Measurements from ENCODE around the gene P4HA2.

The P4HA2 gene

GRCh38 chr5:132264546-132265335, 37.1 kb upstream of the P4HA2 start:
- no peak for DNase-seq

- DNase-seq, result no peak
Measured at GRCh38 chr5:132263548-132264261, 36.1 kb upstream of the P4HA2 start.

DNA sequence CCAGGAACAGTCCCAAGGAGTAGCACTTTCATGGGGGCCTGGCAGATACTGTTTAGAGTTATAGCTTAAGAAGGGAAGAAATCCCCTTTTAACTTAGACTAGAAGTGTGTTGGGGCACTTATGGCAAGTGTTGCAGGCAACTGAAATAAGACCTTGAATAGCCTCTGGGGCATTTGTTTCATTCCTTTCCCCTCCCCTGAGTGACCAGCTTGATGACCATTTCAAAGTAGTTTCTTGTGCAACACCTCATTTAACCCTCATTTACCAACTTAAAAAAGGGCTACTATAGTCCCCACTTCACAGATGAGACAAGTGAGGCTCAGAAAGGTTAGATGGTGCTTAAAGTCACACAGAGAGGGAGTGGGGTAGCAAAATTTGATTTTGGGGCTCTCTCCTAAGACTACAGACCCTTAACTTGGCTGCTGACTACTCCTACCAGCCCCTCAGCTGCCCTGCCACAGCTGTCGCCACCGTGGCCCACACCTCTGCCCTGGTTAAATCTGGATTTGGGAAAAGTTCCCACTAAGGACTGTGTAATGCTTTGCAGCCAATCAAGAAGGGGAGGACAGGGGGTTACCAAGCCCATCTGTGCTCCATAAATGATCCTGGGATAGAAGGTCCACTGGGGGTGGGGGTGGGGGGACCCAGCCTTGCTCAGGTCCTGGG, 35.4 kb upstream of the P4HA2 start:
- DNase-seq, result no peak

- no peak for DNase-seq
Measured at GRCh38 chr5:132261881-132262845, 34.5 kb upstream of the P4HA2 start.

DNA sequence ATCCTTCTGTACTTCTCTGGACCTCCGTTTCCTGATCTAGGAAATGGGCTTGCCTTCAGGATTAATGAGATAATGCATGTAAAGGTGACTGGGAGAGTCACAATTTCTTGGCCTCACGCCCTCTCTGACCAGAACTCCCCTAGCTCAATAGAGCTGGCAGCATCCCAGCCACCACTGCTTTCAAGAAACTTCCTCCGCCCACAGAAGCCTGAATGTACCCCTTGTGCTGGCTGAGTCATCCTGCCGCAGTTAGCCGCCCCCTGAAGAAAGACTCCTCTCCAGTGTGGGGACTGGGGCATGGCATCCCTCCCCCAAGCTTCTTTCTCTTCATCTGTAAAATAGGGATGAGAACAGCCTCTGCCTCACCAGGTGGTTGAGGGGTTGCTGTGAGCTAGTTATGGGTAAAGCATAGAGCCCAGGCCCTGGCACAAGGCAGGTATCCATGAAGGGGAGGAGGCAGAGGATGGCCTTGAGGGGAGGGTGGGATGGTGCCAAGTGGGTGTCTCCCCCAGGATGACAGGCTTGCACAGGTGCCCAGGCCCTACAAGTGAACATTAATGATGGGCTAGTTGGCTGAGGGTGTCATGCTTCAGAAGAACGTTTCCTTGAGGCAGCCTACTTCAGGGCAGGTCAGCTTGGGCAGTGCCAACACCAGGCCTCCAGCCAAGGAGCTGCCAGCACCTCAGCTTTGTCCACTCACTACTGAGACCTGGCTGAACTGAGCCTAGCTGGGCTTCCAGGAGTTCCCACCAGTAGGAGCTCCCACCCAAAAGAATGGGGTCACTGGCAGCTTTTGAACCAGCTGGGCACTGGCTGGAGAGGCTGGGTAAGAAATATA, 33.3 kb upstream of the P4HA2 start:
- no peak for DNase-seq

DNA sequence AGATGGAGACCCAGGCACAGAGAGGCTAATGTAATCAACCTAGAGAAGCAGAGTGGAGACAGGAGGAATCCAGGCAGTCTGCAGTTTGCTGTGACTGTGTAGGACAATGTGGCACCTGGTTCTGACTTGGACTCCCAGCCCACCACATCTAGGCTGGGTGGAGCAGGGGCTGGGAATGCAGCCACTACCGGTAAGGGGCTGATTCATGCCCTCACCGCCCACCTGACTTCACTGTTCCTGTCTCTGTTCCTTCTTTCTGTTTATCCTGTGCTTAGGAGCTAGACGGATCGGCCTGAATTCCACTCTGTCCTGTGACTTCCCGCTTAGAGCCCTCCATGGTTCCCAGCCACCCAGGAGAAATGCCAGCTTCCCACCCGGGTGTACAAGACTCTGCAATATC, 32.4 kb upstream of the P4HA2 start:
- no peak for DNase-seq

- no peak for DNase-seq
Measured at GRCh38 chr5:132259069-132259851, 31.6 kb upstream of the P4HA2 start.

- DNase-seq, result no peak
Measured at GRCh38 chr5:132258102-132259068, 30.7 kb upstream of the P4HA2 start.

- peak; percentile 54 for DNase-seq
Measured at GRCh38 chr5:132257131-132258101, 29.8 kb upstream of the P4HA2 start, which contains the start of gene PDLIM4. Gene PDLIM4 (plus strand): TSS chr5:132257696. CDS start chr5:132257735, 39 bp downstream.

DNA sequence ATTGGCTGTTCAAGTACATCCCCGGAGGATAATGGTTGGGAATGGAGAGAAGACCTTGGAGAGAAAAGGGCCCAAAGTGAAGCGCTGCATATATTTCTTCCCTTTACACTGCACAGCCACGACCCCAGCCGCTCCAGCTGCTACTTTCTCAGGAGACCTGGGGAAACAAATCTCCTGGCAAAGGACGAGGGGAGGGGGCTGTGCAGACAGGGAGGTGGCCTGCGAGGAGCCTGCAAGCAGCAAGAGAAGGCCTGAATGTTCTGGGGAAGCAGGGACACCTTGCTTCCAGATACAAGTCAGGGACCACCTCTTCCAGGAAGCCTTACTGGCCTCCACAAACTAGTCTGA, 29.1 kb upstream of the P4HA2 start:
- no peak for DNase-seq

- no peak for DNase-seq
Measured at GRCh38 chr5:132256086-132256782, 28.6 kb upstream of the P4HA2 start.

- no peak for DNase-seq
Measured at GRCh38 chr5:132254321-132254977, 26.8 kb upstream of the P4HA2 start.

DNA sequence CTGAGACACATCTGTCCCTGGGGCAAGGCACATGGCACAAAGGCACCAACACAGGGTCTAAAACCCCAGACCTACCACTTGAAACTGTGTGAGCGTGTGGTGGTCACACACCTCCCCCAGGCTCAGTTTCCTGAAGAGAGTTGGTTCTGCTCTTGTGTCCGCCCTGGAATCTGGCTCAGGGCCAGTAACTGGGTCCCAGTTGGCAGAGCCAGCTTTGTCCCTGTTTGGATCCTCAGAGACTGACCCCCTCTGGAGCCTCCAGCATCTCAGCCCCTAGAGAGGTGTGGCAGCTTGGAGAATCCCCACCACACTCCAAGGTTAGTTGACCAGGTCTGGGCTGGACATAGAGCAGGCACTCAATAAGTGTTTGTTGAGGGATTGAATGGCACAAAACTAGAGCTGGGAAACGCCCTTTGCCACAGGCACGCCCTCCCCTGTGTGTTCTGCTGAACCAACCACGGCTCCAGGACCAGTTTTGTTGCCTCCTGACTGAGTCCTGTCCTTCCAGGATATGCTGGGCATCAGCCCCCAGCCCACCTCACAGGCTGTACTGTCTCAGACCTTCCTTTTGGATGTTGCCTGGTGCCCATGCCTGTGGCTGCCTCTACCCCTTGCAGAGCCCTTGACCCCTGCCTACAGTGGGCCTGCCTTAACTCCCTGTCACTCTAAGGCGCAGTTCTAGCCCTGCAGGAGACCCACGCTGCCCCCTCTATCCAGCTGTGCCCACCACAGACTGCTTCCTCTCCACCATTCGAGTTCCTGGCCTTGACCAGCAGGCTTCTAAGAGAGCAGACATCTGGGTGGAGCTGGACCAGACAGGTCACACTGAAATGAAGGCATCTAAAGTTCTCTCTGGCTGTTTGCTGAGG, 26.0 kb upstream of the P4HA2 start:
- no peak for DNase-seq

GRCh38 chr5:132253008-132253441, 25.4 kb upstream of the P4HA2 start:
- DNase-seq, result peak; percentile 61

DNA sequence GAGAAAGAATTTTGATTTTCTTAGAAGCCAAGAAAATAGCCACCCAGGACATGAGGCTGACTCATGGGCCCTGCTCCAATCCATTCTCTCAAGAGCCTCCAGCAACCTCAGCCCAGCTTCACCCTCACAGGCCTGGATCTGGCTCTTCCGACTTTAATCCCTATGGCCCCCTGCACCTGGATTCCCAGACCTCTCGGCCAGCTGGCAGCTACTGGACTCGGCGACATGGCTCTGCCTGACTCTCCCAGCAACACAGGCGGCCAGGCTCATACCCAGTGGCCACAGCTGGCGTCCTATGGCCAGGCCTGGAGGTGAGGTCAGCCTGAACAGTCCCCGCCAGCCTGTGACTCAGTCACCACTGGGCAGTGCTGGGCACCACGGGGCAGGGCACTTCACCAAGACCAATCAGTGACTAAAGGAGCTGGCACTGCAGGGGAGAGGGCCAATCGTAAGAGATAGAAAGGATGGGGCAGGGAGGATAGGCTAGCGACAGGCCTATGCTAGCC, 23.6 kb upstream of the P4HA2 start:
- no peak for DNase-seq

DNA sequence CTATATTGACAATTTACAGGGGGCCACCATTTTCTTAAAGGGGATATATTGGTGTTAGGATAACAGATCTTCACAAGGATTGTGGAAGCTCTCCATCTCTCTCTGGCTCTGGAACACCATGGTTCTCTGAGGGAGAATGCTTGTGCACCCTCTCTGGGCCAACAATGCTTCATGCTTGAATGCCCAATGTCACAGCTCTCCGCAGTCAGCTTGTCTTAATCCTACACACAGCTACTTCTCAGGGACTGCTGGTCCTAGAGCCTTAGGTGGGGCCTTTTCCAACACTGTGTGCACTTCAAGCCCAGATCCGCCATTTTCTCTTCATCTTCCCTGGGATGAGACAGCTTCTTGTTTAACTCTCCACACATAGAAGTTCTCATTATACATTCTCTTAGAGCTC, 22.9 kb upstream of the P4HA2 start:
- DNase-seq, result no peak
